IPS-18c (cell line): Measurements from ENCODE around the gene OR5W2.
"Not testable (repeated sequence)": the region's sequence is repeated elsewhere in the genome, so short reads cannot be mapped to it uniquely, and the experiment has no call there.

Source experiments
- H3K4me3 ChIP-seq: 2 replicates; pipeline ENCODE4 v1.7.0; 2013; ENCODE audit warnings: low read depth, mild to moderate bottlenecking, low read length, moderate library complexity; ENCODE audit not compliant: insufficient read depth
- H3K9me3 ChIP-seq: one replicate; pipeline ENCODE4 v1.6.1; 2013; ENCODE audit warnings: mild to moderate bottlenecking, low read length, moderate library complexity; ENCODE audit not compliant: control insufficient read depth, insufficient read depth

The OR5W2 gene

DNA sequence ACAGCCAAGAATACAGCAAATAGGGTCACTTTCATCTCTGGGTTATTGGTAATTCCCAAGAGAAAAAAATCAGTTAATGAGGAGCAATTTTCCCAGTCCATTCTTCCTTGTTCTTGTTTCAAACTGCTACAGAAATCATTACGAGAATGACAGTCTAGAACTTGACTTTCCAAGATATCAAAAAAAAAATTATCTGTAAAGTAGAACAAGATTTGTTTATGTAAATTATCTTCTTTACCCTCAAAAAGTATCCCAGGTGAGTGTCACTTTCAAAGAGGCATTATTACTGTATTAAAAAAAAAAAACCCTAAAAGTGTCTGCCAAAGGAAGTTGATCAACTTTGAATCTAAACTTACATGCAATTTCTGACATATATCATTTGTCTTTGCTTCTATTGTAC, at the start of gene OR5W2:
Gene OR5W2, minus strand, starts transcription at position 101 of the 400 bp plus-strand sequence. Its CDS starts 0 bp downstream, at position 101.
- H3K9me3 ChIP-seq, result no peaks in the 10 kb centered on the region
- H3K4me3 ChIP-seq, result no peak within 1 kb of the TSS

DNA sequence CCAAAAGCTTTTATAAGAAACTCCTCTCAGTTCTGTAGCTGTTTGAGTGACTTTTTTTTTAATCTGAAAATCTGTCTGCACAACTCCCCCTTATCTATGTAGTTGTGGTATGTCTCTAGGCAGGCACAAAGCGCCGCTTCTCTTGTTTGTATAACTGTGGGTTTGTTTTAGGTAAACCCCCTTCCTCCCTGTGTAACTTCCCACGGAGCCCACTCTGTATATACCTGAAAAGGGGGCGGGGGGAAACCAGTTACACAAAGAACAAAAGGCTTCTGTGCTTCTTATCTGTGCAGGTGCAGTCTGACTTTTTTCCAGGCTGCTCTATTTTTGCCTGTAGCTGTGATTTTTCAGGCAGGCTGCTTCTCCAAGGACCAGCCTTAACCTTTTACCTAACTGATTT, 42.1 kb upstream of the OR5W2 start:
- Histone ChIP-seq H3K9me3 (no peaks in the 10 kb centered on the region), H3K4me3 (no peak overlapping the region)

DNA sequence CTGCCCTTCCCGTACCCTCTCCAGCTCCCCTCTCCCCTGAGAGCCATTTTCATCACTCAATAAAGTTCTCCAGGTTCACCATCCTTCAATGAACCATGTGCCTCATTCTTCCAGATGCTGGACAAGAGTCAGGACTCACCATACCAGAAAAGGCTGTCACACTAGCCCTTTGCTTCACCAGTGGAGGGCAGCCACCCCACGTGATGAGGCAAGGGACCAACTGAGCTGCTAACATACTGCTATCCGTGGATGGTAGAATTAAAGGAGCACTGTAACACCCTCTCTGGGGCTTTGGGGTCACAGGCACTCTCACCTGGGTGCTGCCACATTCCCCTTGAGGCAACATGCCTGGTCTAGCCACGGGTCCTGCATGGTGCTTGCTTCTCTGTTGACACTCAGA, 34.9 kb upstream of the OR5W2 start:
- Histone ChIP-seq H3K4me3 (no peak overlapping the region), H3K9me3 (no peaks in the 10 kb centered on the region)

DNA sequence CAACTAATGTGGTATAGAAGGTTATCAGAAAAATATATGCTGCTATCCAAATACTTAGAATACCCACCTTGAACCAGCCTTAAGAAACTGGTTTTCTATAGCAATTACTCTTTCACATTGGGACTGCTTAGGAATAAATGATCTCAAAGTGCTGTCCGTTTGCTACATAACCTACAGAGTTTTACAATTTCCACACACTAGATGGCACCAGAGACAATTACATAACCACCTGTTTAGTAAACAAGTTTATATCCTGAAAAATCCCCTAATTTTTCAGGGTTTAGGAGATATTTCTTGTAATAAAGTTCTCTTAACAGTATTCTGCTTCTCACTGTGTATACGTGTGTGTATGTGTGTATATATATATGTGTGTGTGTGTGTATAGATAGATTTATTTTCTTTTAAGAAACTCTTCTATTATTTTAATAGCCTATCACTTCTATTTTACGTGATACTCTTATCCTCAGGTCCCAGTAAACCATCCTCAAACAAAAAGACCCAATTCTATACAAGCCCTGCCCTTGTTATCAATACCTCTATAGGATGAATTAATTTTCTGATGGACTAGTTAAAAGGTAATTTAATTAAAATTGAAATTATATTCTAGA, 28.5 kb upstream of the OR5W2 start:
- no peaks in the 10 kb centered on the region for H3K9me3 ChIP-seq
- no peak overlapping the region for H3K4me3 ChIP-seq

DNA sequence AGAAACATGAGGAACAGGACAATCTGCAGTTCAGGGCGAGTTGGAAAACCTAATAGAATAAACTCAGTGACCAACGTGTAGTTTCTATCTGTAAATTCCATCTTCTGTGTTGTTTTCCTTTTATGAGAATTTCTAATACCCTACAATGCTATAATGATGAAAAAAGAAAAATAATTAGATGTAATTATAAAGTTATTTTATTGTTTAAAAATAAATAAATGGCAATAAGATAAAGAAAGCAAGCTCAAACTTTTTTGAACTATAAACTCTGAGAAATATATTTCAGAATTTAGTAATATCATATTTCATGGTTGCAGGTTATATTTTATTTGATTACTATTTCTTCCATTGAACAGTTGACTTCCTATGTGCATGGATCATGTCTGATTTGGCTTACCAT, 21.9 kb upstream of the OR5W2 start, which contains the start of gene OR5I1:
Gene OR5I1, minus strand, starts transcription at position 101 of the 400 bp plus-strand sequence. Its CDS starts 0 bp downstream, at position 101.
- H3K9me3 ChIP-seq, result no peaks in the 10 kb centered on the region
- no peak within 1 kb of the TSS for H3K4me3 ChIP-seq

DNA sequence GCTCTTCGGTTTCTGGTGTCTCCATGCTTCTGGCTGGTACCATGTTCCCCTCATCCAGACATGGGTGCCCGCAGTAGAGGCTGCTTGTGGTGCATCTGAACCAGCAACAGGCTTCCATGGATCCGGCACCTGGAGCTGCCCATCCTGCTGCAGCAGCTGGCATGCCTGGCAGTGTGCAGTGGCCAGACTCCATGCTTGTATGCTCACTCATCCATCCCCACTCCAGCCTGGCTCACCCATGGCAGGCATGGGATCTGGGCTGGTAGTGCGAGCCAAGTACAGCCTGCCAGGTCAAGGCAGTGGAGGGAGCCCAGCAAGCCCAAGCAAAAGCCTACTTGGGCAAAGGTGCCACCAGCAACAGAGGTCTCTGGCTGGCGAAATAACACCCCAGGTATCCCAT, 6.2 kb upstream of the OR5W2 start:
- H3K9me3 ChIP-seq, result no peaks in the 10 kb centered on the region
- no peak overlapping the region for H3K4me3 ChIP-seq

DNA sequence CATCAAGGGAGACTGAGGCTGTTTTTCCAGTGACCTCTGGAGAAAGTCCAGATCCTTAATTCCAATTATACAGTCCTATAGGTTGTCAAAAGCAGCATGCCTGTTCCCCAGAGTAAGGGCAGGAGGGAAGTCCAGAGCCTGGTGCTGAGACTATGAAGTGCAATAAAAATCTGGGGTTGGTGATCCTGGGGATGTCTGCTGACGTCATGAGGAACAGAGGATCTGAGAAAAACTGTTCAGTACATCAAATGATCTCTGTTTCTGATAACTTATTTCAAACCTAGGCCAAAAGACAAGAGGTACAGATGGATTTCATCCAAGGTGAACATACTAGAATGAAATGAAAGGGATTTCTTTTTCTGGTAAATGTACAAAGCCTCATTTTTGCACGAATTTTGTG, 12.1 kb downstream of the OR5W2 start:
- no peak overlapping the region for H3K4me3 ChIP-seq
- H3K9me3 ChIP-seq, result no peaks in the 10 kb centered on the region

DNA sequence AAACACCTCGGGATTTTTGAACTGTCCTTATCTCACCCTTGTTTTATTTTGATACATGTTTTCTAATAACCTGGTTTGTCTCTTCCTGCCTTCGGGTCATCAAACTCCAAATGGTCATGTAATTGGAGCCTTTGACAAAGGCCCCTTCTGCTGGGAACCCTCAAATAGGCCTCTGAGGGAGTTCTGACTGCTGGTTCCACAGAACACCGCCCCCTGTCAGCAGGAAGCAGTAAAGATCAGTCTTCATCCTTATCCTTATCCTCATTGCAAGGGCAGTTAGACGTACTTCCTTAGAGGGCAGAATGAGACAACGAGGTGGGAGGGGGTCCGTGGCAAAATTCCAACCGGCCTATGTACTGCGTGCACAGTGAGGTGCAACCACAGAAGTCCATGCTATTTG, 19.2 kb downstream of the OR5W2 start:
- peaks cover 3% of the 10 kb centered on the region for H3K9me3 ChIP-seq
- no peak overlapping the region for H3K4me3 ChIP-seq

DNA sequence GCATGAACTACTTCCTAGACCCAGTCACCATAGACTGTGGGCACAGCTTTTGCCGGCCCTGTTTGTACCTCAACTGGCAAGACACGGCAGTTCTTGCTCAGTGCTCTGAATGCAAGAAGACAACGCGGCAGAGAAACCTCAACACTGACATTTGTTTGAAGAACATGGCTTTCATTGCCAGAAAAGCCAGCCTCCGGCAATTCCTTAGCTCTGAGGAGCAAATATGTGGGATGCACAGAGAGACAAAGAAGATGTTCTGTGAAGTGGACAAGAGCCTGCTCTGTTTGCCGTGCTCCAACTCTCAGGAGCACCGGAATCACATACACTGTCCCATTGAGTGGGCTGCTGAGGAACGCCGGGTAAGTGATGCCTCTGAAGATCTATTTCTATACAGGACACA, 28.9 kb downstream of the OR5W2 start:
- H3K4me3 ChIP-seq, result not testable (repeated sequence)

DNA sequence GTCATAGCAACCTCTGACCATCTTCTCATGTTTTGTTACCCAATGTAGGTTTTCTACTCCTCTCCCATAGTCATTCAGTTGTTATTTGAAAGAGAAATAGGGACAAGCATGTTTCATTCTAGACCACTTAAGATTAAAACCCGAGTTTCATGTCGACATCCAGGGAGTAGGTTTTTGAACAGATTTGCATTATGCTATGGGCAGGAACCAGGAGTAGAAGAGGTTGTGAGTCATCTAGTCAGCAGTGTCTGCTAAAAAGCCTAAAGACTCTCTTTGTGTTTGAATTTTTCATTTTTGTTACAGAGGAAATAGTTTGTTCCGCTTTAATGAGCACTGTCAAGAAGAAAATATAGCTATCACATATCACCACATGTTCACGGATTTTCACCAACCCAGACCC, 29.4 kb downstream of the OR5W2 start:
- H3K9me3 ChIP-seq, result not testable (repeated sequence)

More for the DNA sequence above, 28.9 kb downstream of the OR5W2 start:
- H3K9me3 ChIP-seq, result not testable (repeated sequence)

DNA sequence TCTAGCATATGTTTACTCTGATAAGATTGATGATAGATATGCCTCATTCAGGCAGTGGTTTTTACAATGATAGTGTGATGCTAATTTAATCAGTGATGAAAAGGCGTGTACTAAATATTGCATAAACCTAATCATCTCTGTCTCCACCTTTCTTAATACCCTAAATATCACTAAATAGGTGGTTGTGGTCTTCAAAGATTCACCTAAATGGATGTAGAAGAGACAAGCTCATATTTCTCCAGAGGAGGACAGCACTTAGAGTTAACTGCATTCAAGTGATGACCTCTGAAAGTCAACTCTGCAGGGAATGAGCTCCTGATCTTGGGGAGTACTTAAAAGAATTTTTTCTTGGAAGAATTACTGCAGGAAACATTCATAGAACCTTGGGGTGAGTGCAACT, 31.4 kb downstream of the OR5W2 start, which contains the start of gene TRIM51:
Gene TRIM51, plus strand, starts transcription at position 301 of the 400 bp plus-strand sequence. CDS start 2,132 bp downstream, outside the sequence.
- not testable (repeated sequence) for H3K4me3 ChIP-seq, H3K9me3 ChIP-seq

More for the DNA sequence above, 29.4 kb downstream of the OR5W2 start:
- not testable (repeated sequence) for H3K4me3 ChIP-seq

DNA sequence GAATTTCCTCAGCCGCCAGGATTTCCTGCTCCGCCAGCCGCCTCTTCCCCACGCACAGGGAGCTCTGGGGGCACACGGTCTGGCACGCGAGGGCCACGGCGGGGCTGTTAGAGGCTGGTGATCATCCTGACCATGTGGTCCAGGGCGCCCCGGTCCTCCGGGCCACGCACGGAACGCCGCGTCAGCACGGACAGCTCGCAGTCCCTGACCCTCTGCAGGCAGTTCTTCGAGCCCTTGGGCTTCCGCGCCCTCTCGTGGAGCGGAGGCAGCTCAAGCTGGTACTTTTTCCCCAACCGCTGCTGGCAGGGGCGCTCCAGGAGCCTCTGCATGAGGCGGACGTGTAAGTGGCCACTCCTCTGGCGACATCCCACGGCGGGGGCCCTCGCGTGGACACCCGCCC, 41.2 kb downstream of the OR5W2 start:
- H3K9me3 ChIP-seq, H3K4me3 ChIP-seq: not testable (repeated sequence)

DNA sequence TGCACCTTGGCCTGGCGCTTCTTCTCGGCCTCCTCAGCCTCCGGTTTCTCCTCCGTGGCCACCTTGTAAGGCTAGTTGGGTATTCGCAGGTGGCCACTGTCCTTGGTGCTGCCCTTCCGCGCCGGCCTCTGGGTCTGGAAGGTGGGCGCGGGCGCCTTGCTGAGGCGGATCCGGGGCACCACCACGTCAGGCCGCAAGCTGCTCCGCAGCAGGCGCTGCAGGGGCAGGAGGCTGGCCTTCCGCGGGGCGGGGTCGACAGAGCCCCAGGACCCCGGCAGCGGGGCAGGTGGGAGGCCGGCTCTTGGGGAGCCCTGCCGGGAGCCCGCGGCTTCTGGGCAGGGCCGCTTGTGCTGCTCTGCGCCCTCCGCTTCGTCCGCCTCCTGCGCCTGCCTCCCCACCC, 41.7 kb downstream of the OR5W2 start:
- H3K4me3 ChIP-seq, H3K9me3 ChIP-seq: not testable (repeated sequence)

DNA sequence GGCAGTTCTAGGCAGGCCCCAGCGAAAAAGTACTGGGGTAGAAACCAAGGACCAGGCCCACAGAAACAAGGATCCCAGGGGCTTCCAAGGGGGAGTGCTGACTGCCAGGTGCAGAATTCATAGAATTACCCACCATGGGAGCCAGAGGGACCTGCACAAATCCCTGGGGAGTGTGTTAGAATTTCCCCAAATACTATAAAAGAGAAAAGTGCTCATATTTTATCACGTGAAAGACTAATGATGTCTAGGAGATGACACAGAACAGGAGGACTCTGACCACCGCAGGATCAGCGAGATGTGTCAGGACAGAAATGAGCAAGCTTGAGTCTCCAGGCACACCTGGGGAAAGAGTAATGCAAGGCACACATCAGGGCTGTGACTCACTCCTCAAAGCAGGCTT, 47.0 kb downstream of the OR5W2 start:
- not testable (repeated sequence) for H3K9me3 ChIP-seq, H3K4me3 ChIP-seq
